Measurements from ENCODE around the gene HSPA2.
"Not testable (repeated sequence)": the region's sequence is repeated elsewhere in the genome, so short reads cannot be mapped to it uniquely, and the experiment has no call there.

HSPA2 gene

DNA sequence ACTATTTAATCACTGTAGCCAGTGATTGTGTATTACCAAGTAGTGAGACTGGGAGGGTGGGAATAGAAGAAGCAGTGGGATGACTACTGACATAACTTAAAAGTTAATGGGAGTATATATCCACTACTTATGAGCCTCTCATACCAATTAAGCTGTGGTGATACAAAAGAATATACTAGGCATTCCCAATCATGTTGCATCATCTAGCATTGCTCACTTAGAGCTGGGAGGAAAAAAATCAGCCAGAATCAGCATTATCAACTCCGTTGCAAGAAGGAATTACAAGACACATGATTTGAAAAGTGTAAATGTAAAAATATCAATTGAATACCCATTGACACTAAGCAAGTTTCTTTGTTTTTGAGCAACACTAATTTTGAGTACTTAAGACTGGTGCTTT, 8.5 kb downstream of the HSPA2 start:
- H3K4me3 ChIP-seq (ENCODE audit: low read depth, low read length) = no peak overlapping the region
- TF ChIP-seq, protein P1, sequence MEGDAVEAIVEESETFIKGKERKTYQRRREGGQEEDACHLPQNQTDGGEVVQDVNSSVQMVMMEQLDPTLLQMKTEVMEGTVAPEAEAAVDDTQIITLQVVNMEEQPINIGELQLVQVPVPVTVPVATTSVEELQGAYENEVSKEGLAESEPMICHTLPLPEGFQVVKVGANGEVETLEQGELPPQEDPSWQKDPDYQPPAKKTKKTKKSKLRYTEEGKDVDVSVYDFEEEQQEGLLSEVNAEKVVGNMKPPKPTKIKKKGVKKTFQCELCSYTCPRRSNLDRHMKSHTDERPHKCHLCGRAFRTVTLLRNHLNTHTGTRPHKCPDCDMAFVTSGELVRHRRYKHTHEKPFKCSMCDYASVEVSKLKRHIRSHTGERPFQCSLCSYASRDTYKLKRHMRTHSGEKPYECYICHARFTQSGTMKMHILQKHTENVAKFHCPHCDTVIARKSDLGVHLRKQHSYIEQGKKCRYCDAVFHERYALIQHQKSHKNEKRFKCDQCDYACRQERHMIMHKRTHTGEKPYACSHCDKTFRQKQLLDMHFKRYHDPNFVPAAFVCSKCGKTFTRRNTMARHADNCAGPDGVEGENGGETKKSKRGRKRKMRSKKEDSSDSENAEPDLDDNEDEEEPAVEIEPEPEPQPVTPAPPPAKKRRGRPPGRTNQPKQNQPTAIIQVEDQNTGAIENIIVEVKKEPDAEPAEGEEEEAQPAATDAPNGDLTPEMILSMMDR (IDR thresholded peaks at IDR 0.05; ENCODE audit: borderline replicate concordance, insufficient read depth, low read depth, low read length) = no peak

DNA sequence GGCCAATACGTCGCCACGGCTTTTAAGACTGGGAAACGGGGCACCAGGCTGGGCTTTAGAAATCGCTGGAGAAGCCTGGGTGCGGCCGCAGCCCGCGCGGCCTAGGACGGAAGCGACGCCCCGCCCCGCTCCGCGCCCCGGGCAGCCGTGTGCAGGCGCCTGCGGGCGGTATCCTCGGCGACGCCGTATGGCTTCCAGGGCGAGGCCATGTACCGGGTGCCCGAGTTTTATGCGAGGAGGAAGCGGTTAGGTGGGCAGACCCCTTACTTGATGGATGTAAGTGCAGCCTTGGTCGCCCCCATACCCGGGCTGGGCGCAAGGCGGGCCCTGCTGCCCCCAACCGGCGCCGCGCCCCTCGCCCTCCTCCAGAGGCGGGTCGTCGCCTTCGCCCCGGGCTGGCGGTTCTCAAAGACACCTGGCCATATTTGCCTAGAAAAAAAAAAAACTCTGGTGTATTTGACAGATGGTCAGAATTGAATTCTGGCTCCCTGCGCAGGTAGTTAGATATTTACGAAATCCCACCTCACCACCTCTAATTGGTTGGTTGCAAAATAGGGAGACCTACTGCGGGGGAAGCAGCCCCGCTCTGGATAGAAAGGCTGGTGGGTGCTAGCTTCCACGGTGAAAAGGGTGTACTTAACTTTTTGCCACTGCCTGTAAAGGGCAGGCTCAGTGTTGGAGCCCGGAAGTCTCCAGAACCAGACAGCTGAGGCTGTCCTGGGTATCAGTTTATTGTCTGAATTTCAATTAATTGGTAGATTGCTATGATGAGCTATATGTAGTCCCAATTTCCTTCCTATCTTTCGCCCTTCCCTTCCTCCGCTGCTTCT, 9.5 kb downstream of the HSPA2 start, which contains the start of gene PPP1R36:
TSS of gene PPP1R36 (plus strand) at position 171 of the 830 bp plus-strand sequence. CDS start at position 208, 37 bp downstream.
- TF ChIP-seq, protein P1 (IDR thresholded peaks at IDR 0.05; ENCODE audit: borderline replicate concordance, insufficient read depth, low read depth, low read length) = no peak

DNA sequence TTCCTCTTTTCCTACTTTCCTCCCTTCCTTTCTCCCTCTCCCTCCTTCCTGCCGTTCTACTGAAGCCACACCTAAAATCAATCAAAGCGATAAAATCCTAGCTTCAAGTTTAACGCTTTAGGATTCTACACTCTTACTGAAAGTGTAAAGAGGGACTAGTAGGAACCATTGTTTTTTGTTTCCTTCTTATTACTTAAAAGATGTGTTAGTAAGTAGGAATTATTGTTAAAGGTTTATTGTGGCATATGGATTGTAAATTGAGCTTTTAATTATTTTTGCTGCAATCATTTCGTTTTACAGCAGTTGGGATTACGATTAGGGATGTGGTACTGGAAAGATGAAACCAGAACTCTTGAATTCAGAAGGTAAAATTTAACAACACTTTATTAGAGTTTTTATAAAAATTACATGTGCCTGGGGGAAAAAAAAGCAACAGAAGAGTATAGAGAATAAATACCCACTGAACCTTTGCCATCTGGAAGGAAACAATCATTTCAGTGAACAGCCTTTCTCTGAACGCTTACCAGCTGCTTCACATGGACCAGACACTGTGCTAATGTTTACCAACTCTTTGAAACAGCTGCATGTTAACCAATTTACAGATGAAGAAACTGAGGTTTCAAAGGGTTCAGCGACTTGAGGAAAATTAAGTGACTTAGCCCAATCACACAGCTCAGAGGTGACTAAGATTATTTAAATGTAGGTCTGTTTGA, 10.2 kb downstream of the HSPA2 start:
- H3K4me3 ChIP-seq (ENCODE audit: low read depth, low read length) = no peak overlapping the region
- TF ChIP-seq, protein P1 (IDR thresholded peaks at IDR 0.05; ENCODE audit: borderline replicate concordance, insufficient read depth, low read depth, low read length) = no peak

More for the DNA sequence above, 9.5 kb downstream of the HSPA2 start, which contains the start of gene PPP1R36:
- H3K4me3 ChIP-seq (ENCODE audit: low read depth, low read length) = no peak within 1 kb of the TSS

DNA sequence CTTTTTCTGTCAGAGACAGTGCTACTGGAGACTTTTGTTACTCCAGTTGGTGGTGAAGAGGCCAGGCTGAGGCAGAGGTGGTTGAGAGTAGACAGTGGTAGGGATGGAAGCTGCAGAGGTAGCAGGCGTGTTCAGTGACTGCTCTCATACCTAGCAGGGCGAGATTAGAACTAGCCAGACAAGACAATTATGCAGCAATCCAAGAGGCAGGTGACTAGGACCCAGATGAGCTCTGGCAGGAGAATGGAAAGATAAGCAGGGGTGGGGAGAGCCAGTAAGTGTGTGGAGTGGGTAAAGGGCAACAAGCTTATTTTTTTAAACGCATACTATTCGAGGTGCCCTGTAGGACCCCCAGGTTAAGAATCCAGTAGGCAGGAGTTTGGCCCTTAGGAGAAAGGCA, 14.0 kb downstream of the HSPA2 start:
- TF ChIP-seq, protein P1 (IDR thresholded peaks at IDR 0.05; ENCODE audit: borderline replicate concordance, insufficient read depth, low read depth, low read length) = no peak

DNA sequence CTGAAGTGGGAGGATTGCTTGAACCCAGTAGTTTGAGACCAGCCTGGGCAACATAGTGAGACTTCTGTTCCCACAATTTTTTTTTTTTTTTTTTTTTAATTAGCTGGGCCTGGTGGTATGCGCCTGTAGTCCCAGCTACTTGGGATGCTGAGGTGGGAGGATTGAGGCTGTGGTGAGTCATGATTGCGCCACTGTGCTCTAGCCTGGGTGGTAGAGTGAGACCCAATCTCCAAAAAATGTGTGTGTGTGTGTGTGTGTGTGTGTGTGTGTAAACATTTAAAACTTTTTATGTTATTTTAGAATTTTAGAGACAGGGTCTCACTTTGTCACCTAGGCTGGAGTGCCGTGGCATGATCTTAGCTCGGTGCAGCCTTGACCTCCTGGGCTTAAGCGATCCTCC, 16.0 kb downstream of the HSPA2 start:
- TF ChIP-seq, protein P1 (IDR thresholded peaks at IDR 0.05; ENCODE audit: borderline replicate concordance, insufficient read depth, low read depth, low read length) = no peak

More for the DNA sequence above, 14.0 kb downstream of the HSPA2 start:
- no peak overlapping the region for H3K4me3 ChIP-seq (ENCODE audit: low read depth, low read length)

DNA sequence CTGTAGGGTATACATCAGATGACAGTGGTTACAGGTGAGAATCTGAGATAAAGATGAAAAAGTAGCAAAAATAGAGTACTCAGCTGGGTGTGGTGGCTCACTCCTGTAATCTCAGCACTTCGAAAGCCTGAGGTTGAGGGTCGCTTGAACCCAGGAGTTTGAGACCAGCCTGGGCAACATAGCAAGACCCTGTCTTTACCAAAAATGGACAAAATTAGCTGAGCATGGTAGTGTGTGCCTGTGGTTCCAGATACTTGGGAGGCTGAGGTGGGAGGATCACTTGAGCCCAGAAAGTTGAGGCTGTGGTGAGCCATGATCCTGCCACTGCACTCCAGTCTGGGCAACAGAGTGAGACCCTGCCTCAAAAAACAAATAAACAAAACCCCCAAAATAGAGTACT, 17.7 kb downstream of the HSPA2 start:
- not testable (repeated sequence) for H3K4me3 ChIP-seq (ENCODE audit: low read depth, low read length)

More for the DNA sequence above, 16.0 kb downstream of the HSPA2 start:
- no peak overlapping the region for H3K4me3 ChIP-seq (ENCODE audit: low read depth, low read length)

DNA sequence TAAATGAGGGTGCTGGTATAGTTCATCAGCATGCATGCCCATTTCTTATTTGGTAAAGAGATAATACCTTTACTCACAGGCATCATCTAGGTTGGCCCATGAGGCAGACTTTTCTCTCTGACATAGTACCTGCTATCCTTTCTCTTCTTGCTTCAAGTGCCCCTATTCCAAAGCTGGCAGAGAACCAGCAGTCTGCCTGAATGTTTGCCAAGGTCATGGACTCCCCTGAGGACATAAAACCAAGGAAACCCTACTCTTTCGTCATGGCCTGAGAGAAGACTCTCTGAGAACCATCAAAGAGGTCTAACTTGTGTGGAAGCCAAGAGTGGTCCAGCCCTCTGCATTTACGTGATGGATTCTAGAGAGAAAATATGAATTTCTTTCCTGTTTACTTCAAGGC, 21.1 kb downstream of the HSPA2 start:
- TF ChIP-seq, protein P1 (IDR thresholded peaks at IDR 0.05; ENCODE audit: borderline replicate concordance, insufficient read depth, low read depth, low read length) = no peak
- H3K4me3 ChIP-seq (ENCODE audit: low read depth, low read length) = no peak overlapping the region
